C4-2B (cell line): ENCODE results near the gene NEMP1.

ENCODE experiments used
- CTCF ChIP-seq: fragments of 450-650 bp; conservative IDR thresholded peaks from 2 replicates; pipeline ENCODE4 v1.5.1; 2017; ENCODE audit warnings: mild to moderate bottlenecking
- ZFX ChIP-seq: fragments of 450-650 bp; IDR thresholded peaks from 2 replicates; pipeline ENCODE4 v1.6.1; 2017

DNA sequence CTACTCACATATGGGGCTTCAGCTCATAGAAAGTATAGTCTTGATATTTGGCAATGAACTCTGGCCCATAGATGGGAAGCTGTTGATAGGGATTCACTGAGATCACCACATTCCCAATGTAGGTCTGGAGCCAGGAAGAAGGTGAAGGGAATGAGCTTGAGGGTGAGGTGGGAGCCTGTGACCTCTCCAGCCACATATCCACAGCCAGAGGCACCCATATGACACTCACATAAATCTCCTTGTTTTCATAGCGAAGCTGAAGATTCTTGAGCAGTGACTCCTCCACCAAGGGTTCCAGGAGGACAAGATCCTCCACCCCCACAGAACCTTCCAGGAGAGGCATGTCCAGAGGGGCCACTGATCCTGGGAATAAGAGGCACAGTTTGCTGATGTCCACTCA lies 30.6 kb downstream of the NEMP1 start:
- TF ChIP-seq CTCF = no peak
- TF ChIP-seq ZFX = no peak
